GM13976 (cell line): ENCODE measurements around the gene LRRC56.

Source experiments
- DNase-seq: peaks from one replicate; pipeline ENCODE4 v3.0.0; 2012; ENCODE audit warnings: low spot score
- in situ Hi-C: fragments of 300-500 bp; cut with MboI; formaldehyde crosslinking; loops from one replicate; pipeline ENCODE4 v1.12.0; 2022; ENCODE audit warnings: low sequenced_read_pairs, mixed read lengths, inconsistent platforms; ENCODE audit not compliant: unreplicated experiment
- TF ChIP-seq, protein P1 (sequence below): IDR thresholded peaks from 2 replicates; pipeline ENCODE4 v1.5.1; 2012; ENCODE audit warnings: borderline replicate concordance, mild to moderate bottlenecking; ENCODE audit not compliant: insufficient read depth; ENCODE audit errors: extremely low read depth, missing control alignments, control extremely low read depth

LRRC56 gene

GRCh38 chr11:535519-536454, 1.5 kb upstream of the LRRC56 start, which contains the start of gene HRAS:
HRAS (minus strand) TSS chr11:535576.
- peak; percentile 100 for DNase-seq
- TF ChIP-seq, protein P1, sequence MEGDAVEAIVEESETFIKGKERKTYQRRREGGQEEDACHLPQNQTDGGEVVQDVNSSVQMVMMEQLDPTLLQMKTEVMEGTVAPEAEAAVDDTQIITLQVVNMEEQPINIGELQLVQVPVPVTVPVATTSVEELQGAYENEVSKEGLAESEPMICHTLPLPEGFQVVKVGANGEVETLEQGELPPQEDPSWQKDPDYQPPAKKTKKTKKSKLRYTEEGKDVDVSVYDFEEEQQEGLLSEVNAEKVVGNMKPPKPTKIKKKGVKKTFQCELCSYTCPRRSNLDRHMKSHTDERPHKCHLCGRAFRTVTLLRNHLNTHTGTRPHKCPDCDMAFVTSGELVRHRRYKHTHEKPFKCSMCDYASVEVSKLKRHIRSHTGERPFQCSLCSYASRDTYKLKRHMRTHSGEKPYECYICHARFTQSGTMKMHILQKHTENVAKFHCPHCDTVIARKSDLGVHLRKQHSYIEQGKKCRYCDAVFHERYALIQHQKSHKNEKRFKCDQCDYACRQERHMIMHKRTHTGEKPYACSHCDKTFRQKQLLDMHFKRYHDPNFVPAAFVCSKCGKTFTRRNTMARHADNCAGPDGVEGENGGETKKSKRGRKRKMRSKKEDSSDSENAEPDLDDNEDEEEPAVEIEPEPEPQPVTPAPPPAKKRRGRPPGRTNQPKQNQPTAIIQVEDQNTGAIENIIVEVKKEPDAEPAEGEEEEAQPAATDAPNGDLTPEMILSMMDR = no peak
- in situ Hi-C loops = no loop called here

- no peak for DNase-seq
- TF ChIP-seq, protein P1 = no peak
- in situ Hi-C loops = no loop called here
These were observed 499 bp downstream of the LRRC56 start for GRCh38 chr11:537622-538430.

GRCh38 chr11:538431-539051, 1.2 kb downstream of the LRRC56 start:
- no peak for DNase-seq
- TF ChIP-seq, protein P1 = no peak
- in situ Hi-C loops = no loop called here

DNA sequence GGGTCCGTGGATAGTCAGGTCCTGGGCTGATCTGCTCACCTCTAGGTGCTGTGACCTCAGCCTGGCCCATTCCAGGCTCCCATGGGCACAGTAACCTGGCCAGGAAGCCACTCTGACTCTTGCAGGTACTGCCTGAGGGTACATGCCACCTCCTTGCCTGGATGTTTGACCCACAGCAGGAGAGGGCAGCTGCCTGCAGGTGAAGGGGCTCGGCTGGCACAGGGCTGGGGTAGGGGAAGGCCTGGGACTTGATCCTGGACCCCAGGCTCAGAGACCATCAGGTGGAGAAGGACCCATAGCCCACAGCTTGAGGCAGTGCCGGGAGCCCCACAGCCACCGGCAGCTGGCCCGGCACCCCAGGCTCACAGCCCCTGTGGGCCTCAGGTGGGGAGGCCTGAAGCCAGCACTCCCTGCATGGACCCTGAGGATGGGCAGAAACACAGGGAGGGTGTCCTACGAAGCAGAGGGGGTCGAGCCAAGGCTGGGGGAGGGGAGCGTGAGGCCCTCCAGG, 2.7 kb downstream of the LRRC56 start:
- DNase-seq = no peak
- in situ Hi-C loops = no loop called here
- TF ChIP-seq, protein P1 = no peak

- in situ Hi-C loops = no loop called here
- DNase-seq = no peak
- TF ChIP-seq, protein P1 = no peak
These were observed 3.5 kb downstream of the LRRC56 start for GRCh38 chr11:540583-541432.
